IMR-90 (cell line): ENCODE results near the gene MYO1H. TPM values are rescaled to one million over a fixed set of nuclear protein-coding genes. Genes with fewer than 3 reads are reported as not detected.

Experiments used
- ATAC-seq: fragments of 200-7000 bp; cut with Tn5 transposase; 2 replicates; pipeline ENCODE4 v1.9.1; 2020; ENCODE audit warnings: low read depth, mild to moderate bottlenecking, moderate library complexity
- BruUV-seq: library from RNA; stranded (reverse); fragments of 400-500 nt; replicated peaks from 2 replicates; lab custom pipeline; 2021; lab: Mats Ljungman, UMichigan
- CTCF ChIA-PET: fragments of 300-600 bp; formaldehyde crosslinking; extraction: SDS; loops from one replicate; lab custom pipeline; 2021; ENCODE audit warnings: antibody characterized with exemption; lab: Yijun Ruan, JAX
- POLR2A ChIA-PET: fragments of 300-600 bp; sonication (Branson Sonifier 250); formaldehyde crosslinking; loops from one replicate; lab custom pipeline; 2022; ENCODE audit warnings: antibody characterized with exemption; ENCODE audit not compliant: unreplicated experiment; lab: Charles Lee
- DNase-seq: peaks from one replicate; pipeline ENCODE4 v3.0.0; 2013
- H2AFZ ChIP-seq: replicated peaks from 2 replicates; pipeline ENCODE3; 2013; ENCODE audit warnings: low read length, mild to moderate bottlenecking; ENCODE audit not compliant: poor library complexity
- H2AK5ac ChIP-seq: 2 replicates; pipeline ENCODE4 v1.6.1; 2013; ENCODE audit warnings: low read depth, low read length, inconsistent platforms
- H2AK9ac ChIP-seq: replicated peaks from 2 replicates; pipeline ENCODE3; 2013; ENCODE audit warnings: mild to moderate bottlenecking, low read depth, low read length, moderate library complexity; ENCODE audit not compliant: poor library complexity
- H2BK120ac ChIP-seq: 2 replicates; pipeline ENCODE4 v1.6.1; 2013; ENCODE audit warnings: low read depth, low read length, inconsistent platforms
- H2BK15ac ChIP-seq: 3 replicates; pipeline ENCODE4 v1.6.1; 2013; ENCODE audit warnings: low read depth, low read length, inconsistent platforms
- H2BK20ac ChIP-seq: 2 replicates; pipeline ENCODE4 v1.6.1; 2013; ENCODE audit warnings: low read depth, mild to moderate bottlenecking, inconsistent platforms, low read length, moderate library complexity
- H2BK5ac ChIP-seq: 2 replicates; pipeline ENCODE4 v1.6.1; 2013; ENCODE audit warnings: mild to moderate bottlenecking, low read depth, low read length, inconsistent platforms; ENCODE audit not compliant: poor library complexity, severe bottlenecking
- H3K14ac ChIP-seq: replicated peaks from 2 replicates; pipeline ENCODE4 v1.6.1; 2013; ENCODE audit warnings: low read depth, low read length, inconsistent platforms
- H3K18ac ChIP-seq: 2 replicates; pipeline ENCODE4 v1.6.1; 2013; ENCODE audit warnings: low read depth, low read length, control low read depth
- H3K23ac ChIP-seq: 2 replicates; pipeline ENCODE4 v1.6.1; 2013; ENCODE audit warnings: low read depth, low read length, inconsistent platforms
- H3K27ac ChIP-seq: 2 replicates; pipeline ENCODE4 v1.5.1; 2013; ENCODE audit warnings: mild to moderate bottlenecking, control low read depth, low read length; ENCODE audit not compliant: insufficient read depth
- H3K27me3 ChIP-seq: 2 replicates; pipeline ENCODE4 v1.6.1; 2013; ENCODE audit warnings: low read length; ENCODE audit not compliant: control insufficient read depth, insufficient read depth
- H3K36me3 ChIP-seq: 2 replicates; pipeline ENCODE4 v1.6.1; 2013; ENCODE audit warnings: low read length, mixed read lengths; ENCODE audit not compliant: control insufficient read depth, insufficient read depth
- H3K4ac ChIP-seq: 2 replicates; pipeline ENCODE4 v1.6.1; 2013; ENCODE audit warnings: low read depth, low read length, inconsistent platforms
- H3K4me1 ChIP-seq: 2 replicates; pipeline ENCODE4 v1.6.1; 2013; ENCODE audit warnings: low read length, mixed read lengths; ENCODE audit not compliant: control insufficient read depth, insufficient read depth
- H3K4me2 ChIP-seq: 2 replicates; pipeline ENCODE4 v1.6.1; 2013; ENCODE audit warnings: low read depth, mild to moderate bottlenecking, control low read depth, low read length, moderate library complexity
- H3K4me3 ChIP-seq: 2 replicates; pipeline ENCODE4 v1.5.1; 2013; ENCODE audit warnings: low read depth, mild to moderate bottlenecking, control low read depth, low read length, moderate library complexity; ENCODE audit not compliant: insufficient read depth
- H3K56ac ChIP-seq: 2 replicates; pipeline ENCODE4 v1.6.1; 2013; ENCODE audit warnings: low read length, inconsistent platforms; ENCODE audit not compliant: insufficient read depth; ENCODE audit errors: extremely low read depth
- H3K79me1 ChIP-seq, 2 experiments: 2 replicates each; pipeline ENCODE4 v1.6.1; 2013; ENCODE audit warnings: low read length in 2 of 2, inconsistent platforms in 1 of 2, low read depth in 1 of 2
- H3K9ac ChIP-seq: 2 replicates; pipeline ENCODE4 v1.6.1; 2013; ENCODE audit warnings: low read depth, low read length, control low read depth
- H3K9me1 ChIP-seq: 2 replicates; pipeline ENCODE4 v1.6.1; 2013; ENCODE audit warnings: low read length, inconsistent platforms; ENCODE audit not compliant: insufficient read depth
- H3K9me3 ChIP-seq: 2 replicates; pipeline ENCODE4 v1.6.1; 2013; ENCODE audit warnings: low read length; ENCODE audit not compliant: control insufficient read depth, insufficient read depth
- H4K20me1 ChIP-seq: 2 replicates; pipeline ENCODE4 v1.6.1; 2013; ENCODE audit warnings: low read length, inconsistent platforms; ENCODE audit not compliant: insufficient read depth
- H4K5ac ChIP-seq: 2 replicates; pipeline ENCODE4 v1.6.1; 2013; ENCODE audit warnings: mild to moderate bottlenecking, low read depth, low read length, control low read depth
- H4K8ac ChIP-seq, 2 experiments: 2 replicates each; pipeline ENCODE4 v1.6.1; 2013; ENCODE audit warnings: low read depth in 2 of 2, low read length in 2 of 2, control low read depth in 1 of 2, inconsistent platforms in 1 of 2
- H4K91ac ChIP-seq: 2 replicates; pipeline ENCODE4 v1.6.1; 2013; ENCODE audit warnings: low read depth, low read length, inconsistent platforms; ENCODE audit not compliant: insufficient read depth
- BHLHE40 ChIP-seq: fragments of 150-350 bp; IDR thresholded peaks from 2 replicates; pipeline ENCODE4 v1.6.1; 2016; ENCODE audit warnings: mild to moderate bottlenecking, low read depth, low read length
- CEBPB ChIP-seq: IDR thresholded peaks from 2 replicates; pipeline ENCODE4 v1.6.1; 2012; ENCODE audit warnings: low read depth, low read length, improper control_type of control experiment
- CHD1 ChIP-seq: IDR thresholded peaks from 2 replicates; pipeline ENCODE4 v1.6.1; 2012; ENCODE audit warnings: low read depth, low read length, improper control_type of control experiment
- FOS ChIP-seq: fragments of 150-350 bp; IDR thresholded peaks from 2 replicates; pipeline ENCODE4 v1.6.1; 2016; ENCODE audit warnings: low read depth, low read length
- MAFK ChIP-seq: IDR thresholded peaks from 2 replicates; pipeline ENCODE4 v1.6.1; 2012; ENCODE audit warnings: low read depth, low read length, improper control_type of control experiment
- MAZ ChIP-seq: IDR thresholded peaks from 2 replicates; pipeline ENCODE4 v1.6.1; 2012; ENCODE audit warnings: low read depth, mild to moderate bottlenecking, low read length, improper control_type of control experiment, moderate library complexity, borderline replicate concordance
- MXI1 ChIP-seq: IDR thresholded peaks from 2 replicates; pipeline ENCODE4 v1.6.1; 2012; ENCODE audit warnings: low read depth, mild to moderate bottlenecking, low read length, moderate library complexity, borderline replicate concordance
- NFE2L2 ChIP-seq: fragments of 150-350 bp; IDR thresholded peaks from 2 replicates; pipeline ENCODE4 v1.6.1; 2016; ENCODE audit warnings: low read depth, mild to moderate bottlenecking, low read length
- POLR2A ChIP-seq: IDR thresholded peaks from 2 replicates; pipeline ENCODE4 v1.6.1; 2012; ENCODE audit warnings: mild to moderate bottlenecking, low read depth, low read length
- RAD21 ChIP-seq: IDR thresholded peaks from 2 replicates; pipeline ENCODE4 v1.6.1; 2012; ENCODE audit warnings: low read length, improper control_type of control experiment
- RCOR1 ChIP-seq: IDR thresholded peaks from 2 replicates; pipeline ENCODE4 v1.6.1; 2012; ENCODE audit warnings: mild to moderate bottlenecking, low read length, improper control_type of control experiment; ENCODE audit not compliant: insufficient replicate concordance
- RFX5 ChIP-seq: IDR thresholded peaks from 2 replicates; pipeline ENCODE4 v1.8.0; 2012; ENCODE audit warnings: low read depth, mild to moderate bottlenecking, low read length, moderate library complexity
- SMC3 ChIP-seq: fragments of 150-350 bp; IDR thresholded peaks from 2 replicates; pipeline ENCODE4 v1.6.1; 2016; ENCODE audit warnings: low read depth, mild to moderate bottlenecking, antibody characterized with exemption, low read length, moderate library complexity
- WGBS, 2 experiments: methylation state at CpG; one replicate each; pipeline versions ENCODE4 v1.1.5 to v1.1.7; 2013; ENCODE audit warnings: missing lambda C conversion rate in 2 of 2; ENCODE audit not compliant: insufficient read length in 1 of 2; ENCODE audit errors: extremely low coverage in 2 of 2; 5-methylcytosine and 5-hydroxymethylcytosine counted together
- dilution Hi-C: fragments of 300-500 bp; cut with HindIII; formaldehyde crosslinking; loops from one replicate; pipeline ENCODE4 v1.14.3; 2018; ENCODE audit warnings: low sequenced_read_pairs; ENCODE audit not compliant: unreplicated experiment
- in situ Hi-C: fragments of 300-500 bp; cut with MboI; formaldehyde crosslinking; loops from 3 replicates; pipeline ENCODE4 v1.14.3; 2019; ENCODE audit warnings: low sequenced_read_pairs, inconsistent platforms, mixed read lengths
- intact Hi-C: fragments of 100-400 bp; cut with micrococcal nuclease; formaldehyde crosslinking; loops from 2 replicates; pipeline ENCODE4 v1.10.0; 2022
- polyA plus RNA-seq, 3 experiments: library from polyadenylated mRNA; depleted of rRNA; stranded (reverse); fragments of >200 nt; gene quantifications; 2 replicates each; pipeline ENCODE4 v1.2.3, GENCODE V29; 2012; ENCODE audit warnings: low replicate concordance in 1 of 3
- total RNA-seq: library from RNA; depleted of rRNA; stranded (reverse); fragments of >200 nt; gene quantifications from 2 replicates; pipeline ENCODE4 v1.2.3, GENCODE V29; 2012
- TF ChIP-seq, protein P1 (sequence below): conservative IDR thresholded peaks from 2 replicates; pipeline ENCODE4 v1.5.1; 2012; ENCODE audit warnings: mild to moderate bottlenecking, low read depth, low read length, improper control_type of control experiment
- TF ChIP-seq, protein P2 (sequence below): fragments of 150-350 bp; IDR thresholded peaks from 2 replicates; pipeline ENCODE4 v1.6.1; 2017; ENCODE audit warnings: mild to moderate bottlenecking, antibody characterized with exemption, low read length, low read depth
- TF ChIP-seq, protein P3 (sequence below): fragments of 150-350 bp; IDR thresholded peaks from 2 replicates; pipeline ENCODE4 v1.6.1; 2016; ENCODE audit warnings: low read depth, mild to moderate bottlenecking, low read length, moderate library complexity, borderline replicate concordance

Gene MYO1H
- total and polyA plus RNA-seq, 2 of the 4 experiments (the other 2 are of a cell fraction) = not detected

DNA sequence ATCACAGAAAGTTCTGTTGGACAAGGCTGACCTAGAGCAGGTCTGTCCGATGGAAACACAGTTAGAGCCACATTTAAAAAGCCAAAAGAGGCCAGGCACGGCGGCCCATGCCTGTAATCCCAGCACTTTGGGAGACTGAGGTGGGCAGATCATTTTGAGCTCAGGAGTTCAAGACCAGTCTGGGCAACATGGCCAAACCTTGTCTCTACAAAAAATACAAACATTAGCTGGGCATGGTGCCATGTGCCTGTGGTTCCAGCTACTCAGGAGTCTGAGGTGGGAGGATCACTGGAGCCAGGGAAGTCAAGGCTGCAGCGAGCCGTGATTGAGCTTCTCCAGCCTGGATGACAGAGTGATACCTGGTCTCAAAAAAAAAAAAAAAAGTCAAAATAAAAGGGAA, 144.7 kb downstream of the MYO1H start:
- in situ Hi-C loops = no loop called here
- no peak overlapping the region for H3K23ac ChIP-seq
- no peak overlapping the region for H3K4ac ChIP-seq
- POLR2A ChIA-PET = no interaction called here
- 0 out of 4 replicates have a peak, but pooled peaks cover 0 to under 1% of the 10 kb centered on the region in 2 experiments for H3K79me1 ChIP-seq
- H3K9me1 ChIP-seq = no peaks in the 10 kb centered on the region
- H4K91ac ChIP-seq = no peak overlapping the region
- no peak overlapping the region for H2BK120ac ChIP-seq
- H3K4me3 ChIP-seq = no peak overlapping the region
- no peak overlapping the region for H3K18ac ChIP-seq
- no peak overlapping the region for H3K14ac ChIP-seq
- no peak overlapping the region for H2BK20ac ChIP-seq
- no CpG with 5 or more reads among the region's 5 CpGs for WGBS, 2 experiments
- no peak overlapping the region for H3K4me2 ChIP-seq
- H4K20me1 ChIP-seq = no peaks in the 10 kb centered on the region
- DNase-seq (no peak), ATAC-seq (no peak)
- intact Hi-C loops = no loop called here
- no peak overlapping the region for H2AFZ ChIP-seq
- no peak overlapping the region for H3K27ac ChIP-seq
- TF ChIP-seq MAZ (no peak), MAFK (no peak), NFE2L2 (no peak), FOS (no peak), RFX5 (no peak), RAD21 (no peak), MXI1 (no peak), CHD1 (no peak), BHLHE40 (no peak), CEBPB (no peak), POLR2A (no peak), RCOR1 (no peak), SMC3 (no peak)
- TF ChIP-seq, protein P1, sequence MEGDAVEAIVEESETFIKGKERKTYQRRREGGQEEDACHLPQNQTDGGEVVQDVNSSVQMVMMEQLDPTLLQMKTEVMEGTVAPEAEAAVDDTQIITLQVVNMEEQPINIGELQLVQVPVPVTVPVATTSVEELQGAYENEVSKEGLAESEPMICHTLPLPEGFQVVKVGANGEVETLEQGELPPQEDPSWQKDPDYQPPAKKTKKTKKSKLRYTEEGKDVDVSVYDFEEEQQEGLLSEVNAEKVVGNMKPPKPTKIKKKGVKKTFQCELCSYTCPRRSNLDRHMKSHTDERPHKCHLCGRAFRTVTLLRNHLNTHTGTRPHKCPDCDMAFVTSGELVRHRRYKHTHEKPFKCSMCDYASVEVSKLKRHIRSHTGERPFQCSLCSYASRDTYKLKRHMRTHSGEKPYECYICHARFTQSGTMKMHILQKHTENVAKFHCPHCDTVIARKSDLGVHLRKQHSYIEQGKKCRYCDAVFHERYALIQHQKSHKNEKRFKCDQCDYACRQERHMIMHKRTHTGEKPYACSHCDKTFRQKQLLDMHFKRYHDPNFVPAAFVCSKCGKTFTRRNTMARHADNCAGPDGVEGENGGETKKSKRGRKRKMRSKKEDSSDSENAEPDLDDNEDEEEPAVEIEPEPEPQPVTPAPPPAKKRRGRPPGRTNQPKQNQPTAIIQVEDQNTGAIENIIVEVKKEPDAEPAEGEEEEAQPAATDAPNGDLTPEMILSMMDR = no peak
- TF ChIP-seq, protein P2, sequence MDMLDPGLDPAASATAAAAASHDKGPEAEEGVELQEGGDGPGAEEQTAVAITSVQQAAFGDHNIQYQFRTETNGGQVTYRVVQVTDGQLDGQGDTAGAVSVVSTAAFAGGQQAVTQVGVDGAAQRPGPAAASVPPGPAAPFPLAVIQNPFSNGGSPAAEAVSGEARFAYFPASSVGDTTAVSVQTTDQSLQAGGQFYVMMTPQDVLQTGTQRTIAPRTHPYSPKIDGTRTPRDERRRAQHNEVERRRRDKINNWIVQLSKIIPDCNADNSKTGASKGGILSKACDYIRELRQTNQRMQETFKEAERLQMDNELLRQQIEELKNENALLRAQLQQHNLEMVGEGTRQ = no peak
- TF ChIP-seq, protein P3, sequence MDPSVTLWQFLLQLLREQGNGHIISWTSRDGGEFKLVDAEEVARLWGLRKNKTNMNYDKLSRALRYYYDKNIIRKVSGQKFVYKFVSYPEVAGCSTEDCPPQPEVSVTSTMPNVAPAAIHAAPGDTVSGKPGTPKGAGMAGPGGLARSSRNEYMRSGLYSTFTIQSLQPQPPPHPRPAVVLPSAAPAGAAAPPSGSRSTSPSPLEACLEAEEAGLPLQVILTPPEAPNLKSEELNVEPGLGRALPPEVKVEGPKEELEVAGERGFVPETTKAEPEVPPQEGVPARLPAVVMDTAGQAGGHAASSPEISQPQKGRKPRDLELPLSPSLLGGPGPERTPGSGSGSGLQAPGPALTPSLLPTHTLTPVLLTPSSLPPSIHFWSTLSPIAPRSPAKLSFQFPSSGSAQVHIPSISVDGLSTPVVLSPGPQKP = no peak
- H3K36me3 ChIP-seq = peaks cover 49% of the 10 kb centered on the region
- H4K8ac ChIP-seq = no peak overlapping the region
- H2BK15ac ChIP-seq = no peak overlapping the region
- CTCF ChIA-PET = interaction anchor here (1.3 kb wide), 1 partner anchor 60 kb away, joined by 3 read pairs; no protein-coding TSS in a partner anchor
- no peak overlapping the region for H3K9ac ChIP-seq
- no peaks in the 10 kb centered on the region for H3K9me3 ChIP-seq
- H2AK5ac ChIP-seq = no peak overlapping the region
- no peak overlapping the region for H2BK5ac ChIP-seq
- no peak overlapping the region for H2AK9ac ChIP-seq
- peaks cover 2% of the 10 kb centered on the region; the same call in 1 of the 2 replicates for H3K4me1 ChIP-seq
- dilution Hi-C loops = no loop called here
- H4K5ac ChIP-seq = no peak overlapping the region
- no TSS peak for BruUV-seq
- H3K27me3 ChIP-seq = no peaks in the 10 kb centered on the region
- H3K56ac ChIP-seq = no peak overlapping the region
